GM18909 (cell line): ENCODE results near the gene DTD1.
A peak's percentile ranks its signal among the peaks of the same experiment; 100 is the strongest.

Experiments
- ATAC-seq: cut with Tn5 transposase; IDR thresholded peaks from one replicate; pipeline ENCODE4 v1.9.1; 2021; ENCODE audit warnings: mild to moderate bottlenecking; ENCODE audit not compliant: unreplicated experiment, poor library complexity

Gene DTD1

DNA sequence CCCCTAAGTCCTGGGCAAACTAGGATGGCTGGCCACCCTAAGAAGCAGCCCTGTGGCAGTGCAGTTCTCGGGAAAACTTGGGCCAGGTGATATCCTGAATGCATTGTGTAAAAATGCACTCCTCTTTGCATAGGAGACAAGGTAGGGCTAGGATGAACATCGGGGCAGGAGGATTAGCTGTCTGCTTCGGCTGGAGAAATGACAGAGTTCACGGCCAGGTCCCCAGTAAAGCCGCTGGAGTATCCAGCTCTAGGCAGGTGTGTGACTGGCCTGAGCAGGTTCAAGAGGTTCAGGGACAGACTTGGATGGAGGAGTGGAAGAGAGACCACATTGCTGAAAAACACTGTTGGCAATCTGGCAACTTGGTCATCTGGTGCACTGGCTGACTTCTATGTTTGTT is 26.4 kb downstream of the DTD1 start:
- no peak for ATAC-seq

DNA sequence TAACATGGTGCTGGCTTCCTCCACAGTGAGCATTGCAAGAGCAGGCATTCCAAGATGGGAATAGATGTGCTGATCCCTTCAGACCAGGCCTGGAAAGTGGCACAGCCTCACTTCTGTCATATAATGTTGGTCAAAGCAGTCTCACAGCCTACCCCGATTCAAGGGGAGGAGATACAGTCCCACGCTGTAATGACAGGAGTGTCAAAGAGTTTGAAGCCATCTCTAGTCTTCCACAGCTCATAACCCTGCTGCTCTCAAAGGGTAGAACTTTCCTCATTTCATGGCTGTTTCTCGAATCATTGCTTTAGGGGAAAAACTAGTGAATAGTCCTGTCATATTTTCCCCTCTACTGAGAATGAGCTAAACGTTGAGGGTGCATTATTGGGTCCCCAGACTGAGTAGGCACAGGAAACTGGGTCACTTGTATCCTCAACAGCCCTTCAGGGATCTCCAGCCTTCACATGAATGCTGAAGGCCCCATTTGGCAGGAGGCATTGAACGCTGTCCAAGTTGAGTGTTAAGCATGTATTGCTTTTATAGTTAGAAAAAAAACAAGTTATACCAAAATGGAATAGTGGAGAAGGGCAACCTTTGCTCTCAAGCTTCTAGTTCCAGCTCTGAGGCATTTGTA is 27.3 kb downstream of the DTD1 start:
- no peak for ATAC-seq

GRCh38 chr20:18621004-18621403 is 33.1 kb downstream of the DTD1 start:
- no peak for ATAC-seq

DNA sequence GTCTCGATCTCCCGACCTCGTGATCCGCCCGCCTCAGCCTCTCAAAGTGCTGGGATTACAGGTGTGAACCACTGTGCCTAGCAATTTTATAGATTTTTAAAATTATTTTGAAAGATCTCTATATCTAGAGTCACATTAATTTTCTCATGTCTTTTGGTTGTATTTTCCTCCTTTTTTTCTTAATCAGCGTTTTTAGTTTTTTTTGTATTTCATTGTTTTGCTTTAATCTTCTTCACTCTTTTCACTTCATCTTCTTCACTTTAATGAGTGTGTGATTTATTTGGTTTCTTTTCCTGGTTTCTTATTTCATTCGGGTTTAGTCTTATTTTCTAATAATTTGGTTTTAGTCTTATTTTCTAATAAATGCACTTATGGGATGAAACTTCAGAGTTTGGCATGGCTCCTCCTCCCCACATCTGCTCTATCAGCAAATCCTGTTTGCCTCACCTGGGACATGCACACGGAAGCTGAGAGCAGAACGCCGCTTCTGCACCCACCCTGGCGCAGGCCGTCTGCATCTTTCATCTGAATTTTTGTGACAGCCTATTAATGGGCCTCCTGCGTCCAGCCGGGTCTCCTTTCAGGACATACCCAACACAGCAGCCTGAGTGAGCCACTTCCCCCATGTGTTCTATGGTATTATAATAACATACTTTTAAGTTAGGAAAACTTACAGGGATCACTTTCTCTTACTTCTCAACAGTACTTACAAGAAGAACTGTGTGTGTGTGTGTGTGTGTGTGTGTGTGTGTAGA is 35.5 kb downstream of the DTD1 start:
- no peak for ATAC-seq

GRCh38 chr20:18624948-18625347 is 37.1 kb downstream of the DTD1 start:
- ATAC-seq = no peak

- ATAC-seq = no peak
Measured at GRCh38 chr20:18625907-18626655, 38.2 kb downstream of the DTD1 start.

DNA sequence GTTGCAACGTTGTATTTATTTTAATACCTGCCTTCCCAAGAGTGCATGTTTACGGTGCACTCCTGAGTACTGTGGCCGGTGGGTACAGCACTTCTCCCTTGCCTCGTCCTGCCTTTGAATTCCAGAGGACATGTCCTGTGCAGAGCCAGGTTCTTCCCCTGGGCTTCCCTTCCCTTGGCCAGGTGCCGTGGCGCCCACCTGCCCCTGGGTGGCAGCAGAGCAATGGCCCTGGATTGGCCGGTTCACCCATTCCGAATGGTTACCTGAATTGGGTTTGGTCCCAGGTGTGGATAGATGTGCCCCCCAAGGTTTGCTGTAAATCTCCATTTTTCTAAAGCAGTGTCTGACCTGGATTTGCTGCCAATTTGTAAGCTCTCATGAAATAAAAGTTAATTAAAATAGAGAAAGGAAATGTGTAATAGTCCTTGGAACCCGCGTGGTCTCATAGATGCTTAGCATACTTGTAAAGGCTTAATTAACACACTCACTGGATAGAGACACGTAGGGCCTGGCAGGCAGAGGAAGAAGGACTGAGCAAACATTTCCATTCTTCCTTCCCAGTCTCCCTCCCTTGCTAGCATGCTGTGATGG is 40.6 kb downstream of the DTD1 start:
- no peak for ATAC-seq

DNA sequence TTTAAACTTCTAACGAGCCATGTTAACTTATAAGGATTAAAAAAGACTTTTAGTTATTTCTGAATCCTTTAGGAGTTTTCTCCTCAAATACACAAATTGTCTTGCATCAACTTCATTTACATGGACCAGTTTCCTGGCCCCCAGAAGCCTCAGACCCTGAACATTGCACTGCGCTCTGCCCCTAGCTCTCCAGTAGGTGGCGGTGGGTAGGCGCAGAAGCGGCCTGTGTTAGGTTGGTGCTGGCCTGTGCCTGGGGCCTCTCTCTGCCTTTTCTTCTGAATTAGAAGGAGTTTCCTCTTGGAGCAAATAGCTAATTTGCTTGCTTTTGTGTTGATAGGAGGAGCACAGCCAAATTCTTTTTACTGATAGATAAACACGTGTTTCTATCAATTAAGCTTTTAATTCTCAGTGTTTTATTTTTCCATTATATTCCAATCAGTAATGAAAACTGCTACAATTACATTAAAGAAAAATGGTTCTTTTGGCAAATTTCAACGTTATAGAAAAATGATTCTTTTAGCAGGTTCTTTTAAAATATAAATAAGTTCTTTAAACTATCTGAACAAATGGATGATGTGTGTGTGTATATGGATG is 44.4 kb downstream of the DTD1 start:
- peak; percentile 83 for ATAC-seq

DNA sequence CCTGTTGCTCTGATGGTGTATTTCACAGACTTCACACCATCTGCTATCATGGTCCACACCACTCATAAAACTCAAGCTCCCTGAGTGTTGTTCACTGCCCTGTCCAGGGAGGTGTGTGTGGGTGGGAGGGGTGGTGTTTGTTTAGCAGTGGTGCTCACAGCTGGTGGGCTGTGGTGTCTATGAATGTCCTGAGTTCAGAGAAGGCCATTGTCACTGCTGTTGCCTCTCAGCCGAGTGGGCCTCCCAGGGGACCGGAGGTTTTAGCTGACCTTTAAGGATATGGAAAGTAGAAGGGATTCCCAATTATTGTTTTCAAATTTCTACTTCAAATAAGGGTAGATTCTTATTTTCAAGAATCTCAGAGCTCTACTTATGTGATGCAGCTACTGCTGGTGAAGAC is 45.6 kb downstream of the DTD1 start:
- ATAC-seq = no peak

DNA sequence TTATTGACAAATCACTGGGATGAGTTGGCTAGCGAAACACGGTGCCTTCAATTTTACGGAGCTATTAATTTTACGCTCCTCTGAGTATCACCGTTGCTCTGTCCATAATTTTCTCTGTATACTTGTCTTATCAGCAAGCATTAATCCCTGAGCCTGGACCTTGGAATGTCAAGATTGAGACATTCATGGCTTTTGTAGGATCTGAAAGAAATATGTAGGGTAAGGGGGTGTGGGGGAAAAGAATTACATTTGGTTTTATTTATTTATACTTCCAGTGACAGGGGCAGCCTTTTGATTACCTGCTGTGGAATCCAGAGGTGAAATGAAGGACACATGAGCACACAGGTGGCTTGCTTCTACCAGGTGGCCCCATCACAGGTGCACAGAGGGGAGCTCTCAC is 46.6 kb downstream of the DTD1 start:
- no peak for ATAC-seq

DNA sequence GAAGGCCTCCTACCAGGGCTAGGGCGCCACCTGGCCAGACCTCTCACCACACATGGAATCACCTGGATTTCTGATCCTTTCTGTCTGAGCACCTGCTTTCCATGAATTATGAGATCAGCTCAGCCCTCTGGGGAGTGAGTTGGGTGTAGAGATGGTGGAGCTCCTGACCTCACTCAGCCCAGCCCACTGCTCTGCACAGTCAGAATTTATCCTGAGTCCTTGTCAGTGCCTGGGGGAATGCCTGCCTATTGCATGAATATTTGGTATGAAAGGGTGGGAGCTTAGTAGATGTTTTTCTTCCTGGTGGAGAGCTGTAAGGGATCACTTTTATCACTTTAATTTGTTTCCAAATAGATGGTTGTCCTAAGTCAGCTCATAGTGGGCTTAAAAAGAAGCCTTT is 47.5 kb downstream of the DTD1 start:
- ATAC-seq = no peak

DNA sequence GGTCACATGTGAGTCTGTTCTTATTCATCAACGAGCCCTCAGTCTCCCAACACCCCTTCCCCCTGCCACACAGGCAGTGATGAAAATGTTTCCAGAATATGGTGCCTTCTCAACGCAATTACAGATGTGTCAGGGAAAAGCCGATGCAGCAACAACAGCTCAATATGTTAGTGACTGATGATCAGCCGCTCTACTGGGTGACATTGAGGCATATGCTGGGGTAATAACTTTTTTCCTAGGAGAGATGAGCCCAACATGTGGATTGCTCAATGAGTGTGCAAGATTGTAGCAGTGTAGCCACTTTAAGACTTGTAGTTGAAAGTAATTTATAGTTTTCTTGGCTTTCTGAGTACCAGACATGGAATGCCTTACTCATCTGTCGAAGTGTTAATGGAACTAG is 49.4 kb downstream of the DTD1 start:
- no peak for ATAC-seq

DNA sequence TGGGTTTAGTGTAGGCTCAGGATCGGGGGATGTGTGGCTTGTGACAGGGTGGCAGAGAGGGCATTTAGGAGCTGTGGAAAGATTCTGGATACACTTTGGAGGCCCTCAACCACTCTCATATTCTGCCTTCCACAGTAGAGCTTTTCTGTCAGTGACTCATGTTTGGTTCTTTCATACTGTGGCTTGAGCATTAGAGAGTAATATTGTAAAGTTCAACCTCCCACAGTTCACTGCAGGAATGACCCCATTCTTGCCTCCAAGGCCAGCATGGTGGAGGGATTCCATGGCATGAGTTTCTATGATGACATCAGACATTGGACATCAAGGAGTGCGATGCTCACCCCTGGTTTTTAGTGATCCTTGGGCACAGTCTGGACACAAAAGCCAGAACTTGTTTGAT is 50.9 kb downstream of the DTD1 start:
- ATAC-seq = no peak

- ATAC-seq = no peak
Measured at GRCh38 chr20:18639501-18639979, 51.7 kb downstream of the DTD1 start.

DNA sequence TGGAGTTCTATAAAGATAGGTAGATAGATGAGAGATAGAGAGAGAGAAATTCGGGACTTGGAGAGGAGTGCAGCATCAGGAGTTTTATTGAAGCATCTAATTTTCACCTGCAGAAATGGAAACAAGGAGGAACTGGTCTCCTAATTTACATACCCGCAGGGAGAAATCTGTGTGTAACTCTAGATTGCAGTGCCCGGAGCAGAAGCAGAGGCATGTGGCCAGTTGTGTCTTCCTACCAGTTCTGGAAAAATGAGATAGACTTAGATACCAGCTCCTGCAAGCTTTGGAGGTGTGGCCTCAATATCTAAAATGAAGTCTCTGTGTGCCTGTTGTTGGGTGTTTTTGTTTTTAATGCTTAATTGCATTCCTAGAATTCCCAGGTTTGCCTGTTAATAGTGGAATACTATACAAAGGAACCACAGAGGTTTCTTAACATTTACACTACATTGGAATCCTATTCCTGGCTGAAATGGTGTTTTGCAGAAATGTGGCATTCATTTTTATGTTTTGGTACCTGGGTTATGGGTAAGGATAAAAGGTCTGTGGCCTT is 57.4 kb downstream of the DTD1 start:
- ATAC-seq = no peak

GRCh38 chr20:18645851-18646250 is 58.0 kb downstream of the DTD1 start:
- ATAC-seq = no peak

DNA sequence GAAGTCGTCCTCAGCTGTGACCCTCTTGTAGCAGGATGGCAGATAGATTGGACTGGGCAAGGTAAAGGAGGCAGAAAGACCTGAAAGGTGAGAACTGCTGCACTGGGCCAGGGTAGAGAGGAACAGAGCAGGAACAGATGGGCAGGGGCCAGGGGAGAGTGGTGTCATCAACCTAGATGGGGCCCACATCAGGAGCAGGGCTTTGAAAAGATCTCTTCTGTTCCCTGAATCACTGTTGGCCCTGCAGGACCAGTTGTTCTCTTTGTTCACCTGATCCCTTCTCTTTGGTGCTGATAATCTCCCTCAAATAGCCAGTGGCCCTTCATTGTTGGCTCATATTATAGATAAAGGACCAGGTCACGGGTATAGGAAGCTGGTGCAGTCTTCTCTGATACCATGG is 59.9 kb downstream of the DTD1 start:
- ATAC-seq = no peak

DNA sequence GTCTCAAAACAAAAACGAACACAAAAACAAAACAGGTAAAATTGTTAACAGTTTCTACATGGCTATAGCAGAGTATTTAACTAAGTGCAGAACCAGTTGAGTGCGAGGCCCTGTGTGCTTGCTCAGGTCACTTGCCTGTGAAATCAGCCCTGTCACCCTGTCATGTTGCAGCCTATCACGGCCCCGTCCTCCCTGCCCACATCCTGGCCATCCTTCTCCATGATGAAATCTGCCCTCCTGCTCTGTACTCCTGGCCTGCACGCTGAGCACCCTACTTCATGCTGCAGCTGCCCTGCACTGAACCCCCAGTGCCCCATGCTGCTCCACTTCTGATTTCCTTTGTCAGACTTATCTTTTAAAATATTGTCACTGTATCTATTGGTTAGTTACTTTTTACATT is 62.4 kb downstream of the DTD1 start:
- ATAC-seq = no peak

DNA sequence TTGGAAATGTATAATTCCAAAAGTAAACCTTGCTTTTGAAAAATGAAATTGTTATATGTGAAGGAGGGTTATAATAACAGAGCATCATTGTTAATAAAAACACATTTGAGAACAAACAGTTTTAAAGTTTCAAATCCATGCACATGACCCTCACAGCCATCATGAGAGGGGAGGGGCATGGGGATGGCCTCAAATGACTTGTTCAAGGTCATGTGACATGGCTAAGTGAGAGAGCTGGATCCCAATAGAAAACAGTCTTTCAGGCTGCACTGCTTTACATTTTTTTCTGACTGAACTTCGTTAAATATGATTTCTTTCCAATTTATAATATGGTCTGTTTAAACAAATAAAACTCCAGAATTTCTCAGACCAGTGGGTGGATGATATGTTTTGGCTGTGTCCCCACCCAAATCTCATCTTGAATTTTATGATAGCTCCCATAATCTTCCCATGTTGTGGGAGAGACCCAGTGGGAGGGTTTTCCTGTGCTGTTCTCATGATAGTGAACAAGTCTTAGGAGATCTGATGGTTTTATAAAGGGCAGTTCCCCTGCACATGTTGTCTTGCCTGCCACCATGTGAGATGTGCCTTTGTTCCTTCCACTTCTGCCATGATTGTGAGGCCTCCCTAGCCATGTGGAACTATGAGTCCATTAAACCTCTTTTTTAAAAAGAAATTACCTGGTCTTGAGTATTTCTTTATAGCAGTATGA is 66.0 kb downstream of the DTD1 start:
- no peak for ATAC-seq

GRCh38 chr20:18654448-18654773 is 66.6 kb downstream of the DTD1 start:
- no peak for ATAC-seq
